ENCODE measurements around the gene ITFG1. TPM values are rescaled to one million over a fixed set of nuclear protein-coding genes. Genes with fewer than 3 reads are reported as not detected.

Gene ITFG1
- 68.4 and 95.1 TPM in 2 replicates for total RNA-seq (2014; rRNA removed; shearing (Covaris generic))

GRCh38 chr16:47460711-47461597 is at the start of gene ITFG1, which contains the start of gene PHKB:
Gene ITFG1 (minus strand): TSS chr16:47461063. CDS start chr16:47461045, 18 bp downstream.
Gene PHKB (plus strand): TSS chr16:47461331. CDS start chr16:47461351, 20 bp downstream.
- DNase-seq (ENCODE audit: low read depth) = peak; percentile 91

GRCh38 chr16:47507701-47508100 is 46.8 kb upstream of the ITFG1 start:
- DNase-seq (ENCODE audit: low read depth) = no peak

DNA sequence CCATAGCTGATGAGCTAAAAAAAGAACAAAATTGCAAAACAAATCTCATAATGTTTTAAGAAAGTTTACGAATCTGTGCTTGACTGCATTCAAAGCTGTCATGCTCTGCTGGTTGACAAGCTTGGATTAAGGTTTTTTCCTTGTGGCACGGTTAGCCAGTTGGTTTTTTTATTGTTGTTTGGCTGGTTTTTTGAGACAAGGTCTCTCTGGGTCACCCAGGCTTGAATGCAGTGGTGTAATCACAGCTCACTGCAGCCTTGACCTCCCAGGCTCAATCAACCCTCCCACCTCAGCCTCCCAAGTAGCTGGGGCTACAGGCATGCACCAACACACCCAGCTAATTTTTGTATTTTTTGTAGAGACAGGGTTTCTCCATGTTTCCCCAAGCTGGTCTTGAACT is 45.9 kb upstream of the ITFG1 start:
- DNase-seq (ENCODE audit: low read depth) = no peak

DNA sequence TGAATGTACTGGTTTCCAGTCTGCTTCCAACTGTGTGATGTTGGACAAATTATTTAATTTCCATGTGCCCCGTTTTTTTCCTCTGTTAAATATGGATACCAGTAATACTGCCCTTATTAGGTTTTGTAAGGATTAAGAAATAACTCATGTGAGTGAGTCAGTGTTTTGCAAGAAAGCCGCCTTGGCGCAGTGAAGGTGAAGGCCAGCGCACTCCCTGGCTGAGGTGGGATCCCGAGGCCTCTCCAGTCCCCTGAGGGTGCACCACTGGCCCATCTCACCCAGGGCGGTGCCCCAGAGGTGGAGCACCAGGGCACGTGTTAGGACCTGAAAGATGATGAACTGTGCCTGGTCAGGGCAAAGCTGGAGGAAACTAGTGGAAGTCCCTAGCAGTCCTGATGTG is 43.7 kb upstream of the ITFG1 start:
- no peak for DNase-seq (ENCODE audit: low read depth)

DNA sequence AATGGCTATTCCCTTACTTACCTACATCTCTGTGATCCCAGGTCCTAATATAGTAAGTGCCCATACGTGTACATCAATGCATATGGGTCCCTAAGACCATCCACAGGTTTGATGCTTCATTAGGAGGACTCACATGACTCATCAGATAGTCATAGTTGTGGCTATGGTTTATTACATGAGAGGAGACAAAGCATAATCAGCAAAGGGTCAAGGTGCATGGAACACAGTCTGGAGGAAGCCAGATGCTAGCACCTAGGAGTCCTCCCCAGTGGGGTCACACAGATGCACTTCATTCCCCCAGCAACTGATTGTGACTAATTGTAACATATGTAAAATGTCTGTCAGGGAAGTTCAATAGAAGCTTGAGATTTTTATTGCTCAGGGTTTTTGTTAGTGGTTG is 43.1 kb upstream of the ITFG1 start:
- DNase-seq (ENCODE audit: low read depth) = peak; percentile 77

DNA sequence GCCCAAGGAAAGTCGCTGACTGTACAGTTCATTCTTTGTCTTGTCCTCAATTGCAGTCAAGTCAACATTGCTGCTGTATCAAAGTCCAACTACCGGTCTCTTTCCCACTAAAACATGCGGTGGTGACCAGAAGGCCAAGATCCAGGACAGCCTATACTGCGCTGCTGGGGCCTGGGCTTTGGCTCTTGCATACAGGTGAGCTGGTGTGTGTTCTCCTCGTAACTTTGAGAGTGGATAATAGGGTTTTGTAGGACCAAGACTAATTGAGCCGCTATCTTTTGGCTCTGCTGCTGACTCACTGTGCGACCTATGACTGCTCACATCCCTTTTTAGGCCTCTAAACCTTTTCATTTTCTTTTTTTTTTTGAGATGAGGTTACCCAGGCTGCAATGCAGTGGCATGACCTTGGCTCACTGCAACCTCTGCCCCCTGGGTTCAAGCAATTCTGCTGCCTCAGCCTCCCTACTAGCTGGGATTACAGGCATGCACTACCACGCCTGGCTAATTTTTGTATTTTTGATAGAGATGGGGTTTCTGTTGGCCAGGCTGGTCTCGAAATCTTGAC is 38.9 kb upstream of the ITFG1 start:
- no peak for DNase-seq (ENCODE audit: low read depth)

DNA sequence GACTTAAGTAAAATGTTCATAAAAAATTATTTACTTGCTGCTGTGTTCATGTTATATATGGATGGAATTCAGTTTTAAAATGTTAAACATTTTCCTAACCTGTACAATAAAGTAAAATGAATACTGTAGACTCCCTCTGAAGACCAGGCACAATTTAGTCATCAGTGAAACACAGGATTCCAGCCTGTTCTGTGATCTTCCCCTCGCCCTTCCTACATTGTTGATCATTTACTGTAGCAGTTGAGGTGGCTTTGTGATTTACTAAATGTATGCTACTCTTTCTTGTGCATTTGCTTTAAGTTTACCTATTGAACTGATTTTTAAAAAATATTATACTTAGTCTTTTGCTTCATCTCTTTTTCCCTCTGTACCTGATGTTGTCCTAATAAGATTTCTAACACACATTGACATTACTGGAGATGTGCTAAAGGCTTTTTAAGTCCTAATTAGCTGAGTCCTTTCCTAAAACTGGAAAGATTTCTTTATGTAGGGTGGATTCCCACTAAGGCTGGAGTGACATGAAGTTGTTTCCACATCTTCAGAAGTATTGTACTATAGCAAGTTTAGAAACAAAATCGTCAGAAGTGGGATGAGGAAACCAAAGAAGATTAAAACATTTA is 38.3 kb upstream of the ITFG1 start:
- no peak for DNase-seq (ENCODE audit: low read depth)

- DNase-seq (ENCODE audit: low read depth) = no peak
Measured at GRCh38 chr16:47493381-47494337, 32.8 kb upstream of the ITFG1 start.

DNA sequence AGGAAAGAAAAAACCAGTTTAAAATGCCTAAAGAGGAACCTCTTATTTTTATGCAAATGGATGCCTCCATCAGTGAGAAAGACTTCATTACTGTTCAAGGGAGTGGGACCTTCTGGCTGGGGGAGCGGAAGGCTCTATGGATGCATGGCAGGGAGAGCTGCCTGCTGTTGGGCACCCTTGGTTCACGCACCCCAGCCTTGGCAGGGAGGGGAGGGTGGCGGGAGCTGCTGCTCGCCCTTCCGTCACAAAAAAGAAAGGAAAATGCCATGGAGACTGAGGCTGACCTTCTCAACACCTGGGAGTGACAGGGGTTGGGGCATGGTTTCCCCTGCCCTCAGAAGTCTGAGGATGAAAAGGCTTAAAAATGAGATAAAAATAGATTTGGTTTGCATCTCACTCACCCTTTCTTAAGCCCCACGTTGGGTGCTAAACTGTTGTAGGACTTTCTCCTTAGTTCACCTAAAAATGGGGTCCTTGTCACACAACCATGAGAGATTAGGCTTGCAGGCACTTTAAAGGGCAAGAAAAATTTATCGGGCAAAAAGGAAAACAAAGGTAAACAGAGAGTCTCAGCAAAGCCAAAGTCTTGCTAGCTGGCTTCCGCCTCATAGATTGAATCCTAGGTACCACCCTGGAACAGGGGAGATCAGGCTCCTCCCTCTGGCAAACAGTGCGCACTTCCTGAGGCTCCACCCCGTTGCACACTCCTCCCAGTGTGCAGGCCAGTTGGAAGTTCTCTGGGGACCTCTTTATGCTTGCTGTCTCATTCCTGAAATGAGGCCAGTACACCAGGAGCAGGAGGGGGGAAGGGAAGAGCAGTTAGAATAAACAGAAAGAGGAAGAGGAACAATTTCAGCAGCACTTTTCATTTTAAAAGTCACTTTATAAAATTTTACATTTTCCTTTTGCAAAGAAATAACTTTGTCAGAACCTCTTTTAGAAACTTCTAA is 31.8 kb upstream of the ITFG1 start:
- peak; percentile 21 for DNase-seq (ENCODE audit: low read depth)

DNA sequence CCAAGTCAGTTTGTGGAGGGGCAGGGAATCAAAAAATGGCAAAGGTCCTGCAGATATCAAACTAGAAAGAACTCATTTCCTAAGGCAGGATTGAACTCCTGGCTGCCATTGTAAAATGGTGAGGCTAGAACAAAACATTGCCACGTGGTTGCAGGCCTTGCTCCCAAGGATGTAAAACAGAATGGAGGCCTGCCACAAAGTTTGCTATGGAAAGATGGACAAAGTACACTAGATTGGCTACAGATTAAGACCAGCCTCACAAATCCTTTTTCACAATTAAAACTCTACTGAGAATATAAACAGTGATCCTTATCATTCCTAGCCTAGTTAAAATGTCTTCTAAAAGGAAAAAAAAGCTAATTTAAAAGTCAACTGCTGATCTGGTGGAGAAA is 31.2 kb upstream of the ITFG1 start:
- DNase-seq (ENCODE audit: low read depth) = no peak

- no peak for DNase-seq (ENCODE audit: low read depth)
Measured at GRCh38 chr16:47490471-47490870, 29.6 kb upstream of the ITFG1 start.

DNA sequence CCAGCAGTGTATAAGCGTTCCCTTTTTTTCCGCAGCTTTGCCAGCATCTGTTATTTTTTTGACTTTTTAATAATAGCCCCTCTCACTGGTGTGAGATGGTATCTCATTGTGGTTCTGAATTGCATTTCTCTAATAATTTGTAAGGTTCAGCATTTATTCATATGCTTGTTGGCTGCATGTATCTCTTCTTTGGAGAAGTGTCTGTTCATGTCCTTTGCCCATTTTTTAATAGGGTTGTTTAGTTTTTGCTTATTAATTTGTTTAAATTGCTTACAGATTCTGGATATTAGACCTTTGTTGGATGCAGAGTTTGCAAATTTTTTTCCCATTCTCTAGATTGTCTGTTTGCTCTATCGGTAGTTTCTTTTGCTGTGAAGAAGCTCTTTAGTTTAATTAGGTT is 27.2 kb upstream of the ITFG1 start:
- no peak for DNase-seq (ENCODE audit: low read depth)

DNA sequence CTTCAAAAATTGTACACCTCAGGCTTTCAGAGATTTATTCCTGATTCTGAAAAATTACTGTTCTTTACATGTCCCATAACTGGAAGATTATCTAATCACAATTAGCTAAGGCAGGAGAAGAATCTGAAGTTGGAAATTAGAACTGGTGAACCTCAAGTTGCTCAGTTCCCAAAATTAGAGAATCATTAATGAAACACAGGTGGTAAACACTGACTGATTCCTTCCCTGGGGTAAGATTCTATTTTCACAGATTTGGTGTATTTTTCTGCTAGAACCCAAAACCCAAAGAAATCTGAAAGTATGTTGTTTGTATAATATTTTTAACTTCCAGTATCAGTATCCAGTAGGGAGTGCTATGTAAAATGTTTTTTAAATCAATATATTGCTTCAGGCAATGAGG is 26.0 kb upstream of the ITFG1 start:
- DNase-seq (ENCODE audit: low read depth) = no peak

- no peak for DNase-seq (ENCODE audit: low read depth)
Measured at GRCh38 chr16:47483616-47484015, 22.8 kb upstream of the ITFG1 start.

DNA sequence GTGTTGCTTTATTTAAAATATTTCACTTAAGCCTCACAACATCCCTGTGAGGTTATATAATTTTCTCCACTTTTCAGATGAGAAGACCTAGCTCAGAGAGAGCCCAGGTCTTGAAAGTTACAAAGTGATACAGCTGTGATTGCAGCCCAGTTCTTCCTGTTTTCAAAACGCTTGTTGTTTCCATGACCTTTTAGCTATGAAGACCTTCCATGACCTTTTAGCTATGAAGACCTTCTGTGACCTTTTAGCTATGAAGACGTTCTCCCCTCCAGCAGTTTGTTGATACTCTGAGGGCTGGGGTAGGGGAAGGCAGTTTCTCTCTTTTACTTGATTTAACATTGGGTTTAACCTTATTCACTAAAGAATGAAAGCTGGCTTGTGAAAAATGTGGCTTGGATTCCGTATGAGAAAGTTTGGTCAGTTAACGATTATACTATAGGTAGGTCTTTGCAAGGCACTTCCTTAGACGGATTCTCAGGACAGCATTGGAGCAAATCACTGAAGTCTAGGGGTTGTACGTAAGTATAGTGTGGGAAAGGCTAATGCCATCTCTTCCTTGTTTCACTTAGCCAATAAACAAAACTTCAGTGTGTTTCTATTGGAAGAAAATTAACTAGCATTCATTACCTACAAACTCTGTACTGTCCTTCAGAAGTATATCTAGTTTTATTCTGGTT is 21.0 kb upstream of the ITFG1 start:
- DNase-seq (ENCODE audit: low read depth) = no peak

DNA sequence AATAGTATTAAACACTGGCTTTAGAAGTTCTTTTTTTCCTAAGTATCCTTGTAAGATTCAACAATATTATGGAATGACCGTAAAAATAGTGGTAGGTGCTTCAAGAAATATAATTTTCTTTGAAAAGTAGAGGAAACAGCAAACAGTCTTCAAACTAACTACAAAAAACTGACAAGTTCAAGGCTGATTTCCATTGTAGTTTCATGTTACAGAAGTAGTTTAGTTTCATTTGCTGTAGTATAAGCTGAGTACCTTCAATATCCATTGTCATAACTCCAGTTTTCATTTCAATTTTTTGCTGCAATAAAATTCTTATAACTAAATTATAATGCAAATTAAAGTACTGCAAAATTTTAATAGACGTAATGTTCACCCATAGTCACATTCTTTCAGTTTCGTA is 19.5 kb upstream of the ITFG1 start:
- DNase-seq (ENCODE audit: low read depth) = no peak

GRCh38 chr16:47477679-47478078 is 16.8 kb upstream of the ITFG1 start:
- peak; percentile 50 for DNase-seq (ENCODE audit: low read depth)

GRCh38 chr16:47476654-47477345 is 15.9 kb upstream of the ITFG1 start:
- DNase-seq (ENCODE audit: low read depth) = no peak

DNA sequence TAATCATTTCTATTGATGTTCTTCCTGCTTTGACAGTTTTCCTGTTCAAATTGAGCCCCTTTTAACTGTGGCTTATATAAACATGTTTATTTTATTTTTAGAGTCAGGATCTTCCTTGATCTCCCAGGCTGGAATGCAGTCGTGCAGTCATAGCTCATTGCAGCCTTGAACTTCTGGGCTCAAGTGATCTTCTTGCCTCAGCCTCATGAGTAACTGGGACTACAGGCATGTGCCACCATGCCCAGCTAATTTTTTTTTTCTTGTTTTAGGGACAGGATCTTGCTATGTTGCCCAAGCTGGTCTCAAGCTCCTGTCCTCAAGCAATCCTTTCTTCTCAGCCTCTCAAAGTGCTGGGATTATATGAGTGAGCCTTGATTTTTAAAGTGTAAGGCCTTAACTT is 14.9 kb upstream of the ITFG1 start:
- peak; percentile 20 for DNase-seq (ENCODE audit: low read depth)
